ENCODE data around the gene CHCHD10. TPM values are rescaled to one million over a fixed set of nuclear protein-coding genes. Genes with fewer than 3 reads are reported as not detected.

The CHCHD10 gene
- total and polyA plus RNA-seq, 2 of the 13 experiments (the other 11 are each of a cell fraction or from before 2014, with no cell fraction given) = 37.0 to 62.8 TPM

DNA sequence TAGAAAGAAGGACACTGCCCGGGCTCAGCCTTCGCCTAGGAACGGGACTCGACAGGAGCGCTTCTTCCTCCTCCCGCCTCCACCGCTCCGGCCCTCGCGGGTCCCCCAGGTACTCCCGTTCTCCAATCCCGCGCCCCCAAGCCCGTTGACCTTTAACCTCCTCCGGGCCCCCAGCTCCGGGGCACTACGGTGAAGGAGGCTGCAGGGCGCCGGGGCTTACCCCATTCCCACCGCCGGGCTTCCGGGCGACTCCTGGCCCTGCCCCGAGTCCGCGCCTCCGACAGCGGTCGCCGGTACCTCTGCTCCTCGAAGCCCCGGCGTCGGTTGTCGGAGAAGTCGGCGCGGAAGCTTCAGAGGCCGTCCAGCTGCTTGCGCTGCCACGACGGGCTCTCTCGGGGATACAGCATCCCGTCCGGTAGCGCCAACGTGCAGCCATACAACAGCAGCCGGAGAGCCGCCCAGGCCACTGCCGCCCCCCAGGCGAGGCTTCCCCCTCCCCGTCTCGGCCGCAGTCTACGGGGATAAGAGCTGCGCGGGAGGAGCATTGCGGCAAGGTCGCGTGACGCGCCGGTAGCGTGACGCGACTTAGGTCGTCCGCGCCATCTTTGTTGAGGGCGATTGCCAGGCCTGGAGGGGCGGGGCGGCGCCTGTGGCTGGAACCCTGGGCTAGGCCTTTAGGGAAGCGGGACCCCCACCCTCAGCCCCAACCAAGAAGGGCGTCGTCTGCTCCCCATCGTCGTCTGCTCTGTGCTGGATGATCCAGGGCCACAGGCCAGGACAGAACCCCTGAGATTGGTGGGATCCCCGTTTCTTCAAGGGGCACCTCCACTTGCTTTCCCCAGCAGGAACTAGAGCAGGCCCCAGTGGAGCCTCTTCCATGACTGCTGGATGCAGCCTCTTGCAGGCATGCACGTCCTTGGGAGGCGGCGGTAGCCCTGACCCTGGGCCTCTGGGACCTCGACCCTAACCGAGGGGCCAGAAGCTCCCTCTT, 50.7 kb downstream of the CHCHD10 start (continued):
- TF ChIP-seq HIC2 (CRISPR knock-in tag; IDR thresholded peaks at IDR 0.05; ENCODE audit: low read depth) = no peak
- no peak for TF ChIP-seq MLLT10 (CRISPR knock-in tag; IDR thresholded peaks at IDR 0.05)
- no peak for TF ChIP-seq SRF (IDR thresholded peaks at IDR 0.05; ENCODE audit: low read depth, low read length)
- TF ChIP-seq IRF2 (CRISPR knock-in tag; IDR thresholded peaks at IDR 0.05) = peak; percentile 80; the same call in 1 of the 2 replicates
- TF ChIP-seq FIP1L1 (IDR thresholded peaks at IDR 0.05; ENCODE audit: borderline replicate concordance, insufficient read depth, low read depth, low read length) = no peak
- 0 out of 2 replicates have a peak, but pooled peaks have one; percentile 41 for TF ChIP-seq REL (CRISPR knock-in tag; conservative IDR thresholded peaks at IDR 0.05)
- TF ChIP-seq BHLHE40 (IDR thresholded peaks at IDR 0.05; ENCODE audit: low read length) = peak; percentile 89
- peak; percentile 88; the same call in 1 of the 2 replicates for TF ChIP-seq MAZ (IDR thresholded peaks at IDR 0.05; ENCODE audit: borderline replicate concordance, low read depth, low read length)
- TF ChIP-seq MAZ (CRISPR knock-in tag; IDR thresholded peaks at IDR 0.05; ENCODE audit: low read depth) = peak; percentile 99
- TF ChIP-seq SAP130 (CRISPR knock-in tag; IDR thresholded peaks at IDR 0.05; ENCODE audit: low read depth) = peak; percentile 96
- TF ChIP-seq ZSCAN31 (CRISPR knock-in tag; IDR thresholded peaks at IDR 0.05; ENCODE audit: low read depth) = peak; percentile 78
- TF ChIP-seq GABPA (IDR thresholded peaks at IDR 0.05; ENCODE audit: low read depth, low read length) = no peak
- peak; percentile 79 for TF ChIP-seq GABPA (CRISPR knock-in tag; IDR thresholded peaks at IDR 0.05; ENCODE audit: low read depth)
- TF ChIP-seq, protein P1, sequence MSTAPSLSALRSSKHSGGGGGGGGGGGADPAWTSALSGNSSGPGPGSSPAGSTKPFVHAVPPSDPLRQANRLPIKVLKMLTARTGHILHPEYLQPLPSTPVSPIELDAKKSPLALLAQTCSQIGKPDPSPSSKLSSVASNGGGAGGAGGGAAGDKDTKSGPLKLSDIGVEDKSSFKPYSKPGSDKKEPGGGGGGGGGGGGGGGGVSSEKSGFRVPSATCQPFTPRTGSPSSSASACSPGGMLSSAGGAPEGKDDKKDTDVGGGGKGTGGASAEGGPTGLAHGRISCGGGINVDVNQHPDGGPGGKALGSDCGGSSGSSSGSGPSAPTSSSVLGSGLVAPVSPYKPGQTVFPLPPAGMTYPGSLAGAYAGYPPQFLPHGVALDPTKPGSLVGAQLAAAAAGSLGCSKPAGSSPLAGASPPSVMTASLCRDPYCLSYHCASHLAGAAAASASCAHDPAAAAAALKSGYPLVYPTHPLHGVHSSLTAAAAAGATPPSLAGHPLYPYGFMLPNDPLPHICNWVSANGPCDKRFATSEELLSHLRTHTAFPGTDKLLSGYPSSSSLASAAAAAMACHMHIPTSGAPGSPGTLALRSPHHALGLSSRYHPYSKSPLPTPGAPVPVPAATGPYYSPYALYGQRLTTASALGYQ (CRISPR knock-in tag; IDR thresholded peaks at IDR 0.05) = peak; percentile 62; the same call in 1 of the 2 replicates
- TF ChIP-seq HNRNPL (IDR thresholded peaks at IDR 0.05; ENCODE audit: low read depth, low read length) = 0 out of 2 replicates have a peak, but pooled peaks have one; percentile 58
- peak; percentile 83; the same call in 1 of the 2 replicates for TF ChIP-seq ZNF160 (CRISPR knock-in tag; IDR thresholded peaks at IDR 0.05)
- no peak for TF ChIP-seq CHD2 (IDR thresholded peaks at IDR 0.05; ENCODE audit: low read depth, low read length)
- TF ChIP-seq, protein P2, sequence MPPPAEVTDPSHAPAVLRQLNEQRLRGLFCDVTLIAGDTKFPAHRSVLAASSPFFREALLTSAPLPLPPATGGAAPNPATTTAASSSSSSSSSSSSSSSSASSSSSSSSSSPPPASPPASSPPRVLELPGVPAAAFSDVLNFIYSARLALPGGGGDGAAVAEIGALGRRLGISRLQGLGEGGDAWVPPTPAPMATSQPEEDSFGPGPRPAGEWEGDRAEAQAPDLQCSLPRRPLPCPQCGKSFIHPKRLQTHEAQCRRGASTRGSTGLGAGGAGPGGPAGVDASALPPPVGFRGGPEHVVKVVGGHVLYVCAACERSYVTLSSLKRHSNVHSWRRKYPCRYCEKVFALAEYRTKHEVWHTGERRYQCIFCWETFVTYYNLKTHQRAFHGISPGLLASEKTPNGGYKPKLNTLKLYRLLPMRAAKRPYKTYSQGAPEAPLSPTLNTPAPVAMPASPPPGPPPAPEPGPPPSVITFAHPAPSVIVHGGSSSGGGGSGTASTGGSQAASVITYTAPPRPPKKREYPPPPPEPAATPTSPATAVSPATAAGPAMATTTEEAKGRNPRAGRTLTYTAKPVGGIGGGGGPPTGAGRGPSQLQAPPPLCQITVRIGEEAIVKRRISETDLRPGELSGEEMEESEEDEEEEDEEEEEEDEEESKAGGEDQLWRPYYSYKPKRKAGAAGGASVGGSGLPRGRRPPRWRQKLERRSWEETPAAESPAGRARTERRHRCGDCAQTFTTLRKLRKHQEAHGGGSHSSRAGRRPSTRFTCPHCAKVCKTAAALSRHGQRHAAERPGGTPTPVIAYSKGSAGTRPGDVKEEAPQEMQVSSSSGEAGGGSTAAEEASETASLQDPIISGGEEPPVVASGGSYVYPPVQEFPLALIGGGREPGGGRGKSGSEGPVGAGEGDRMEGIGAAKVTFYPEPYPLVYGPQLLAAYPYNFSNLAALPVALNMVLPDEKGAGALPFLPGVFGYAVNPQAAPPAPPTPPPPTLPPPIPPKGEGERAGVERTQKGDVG (CRISPR knock-in tag; IDR thresholded peaks at IDR 0.05; ENCODE audit: borderline replicate concordance) = peak; percentile 35; the same call in 1 of the 2 replicates
- no peak for TF ChIP-seq HMGA1 (CRISPR knock-in tag; conservative IDR thresholded peaks at IDR 0.05)
- TF ChIP-seq ATF1 (CRISPR knock-in tag; IDR thresholded peaks at IDR 0.05) = peak; percentile 97
- peak; percentile 75 for TF ChIP-seq MED1 (CRISPR knock-in tag; IDR thresholded peaks at IDR 0.05)
